ENCODE measurements around the gene BAHD1.

The BAHD1 gene

DNA sequence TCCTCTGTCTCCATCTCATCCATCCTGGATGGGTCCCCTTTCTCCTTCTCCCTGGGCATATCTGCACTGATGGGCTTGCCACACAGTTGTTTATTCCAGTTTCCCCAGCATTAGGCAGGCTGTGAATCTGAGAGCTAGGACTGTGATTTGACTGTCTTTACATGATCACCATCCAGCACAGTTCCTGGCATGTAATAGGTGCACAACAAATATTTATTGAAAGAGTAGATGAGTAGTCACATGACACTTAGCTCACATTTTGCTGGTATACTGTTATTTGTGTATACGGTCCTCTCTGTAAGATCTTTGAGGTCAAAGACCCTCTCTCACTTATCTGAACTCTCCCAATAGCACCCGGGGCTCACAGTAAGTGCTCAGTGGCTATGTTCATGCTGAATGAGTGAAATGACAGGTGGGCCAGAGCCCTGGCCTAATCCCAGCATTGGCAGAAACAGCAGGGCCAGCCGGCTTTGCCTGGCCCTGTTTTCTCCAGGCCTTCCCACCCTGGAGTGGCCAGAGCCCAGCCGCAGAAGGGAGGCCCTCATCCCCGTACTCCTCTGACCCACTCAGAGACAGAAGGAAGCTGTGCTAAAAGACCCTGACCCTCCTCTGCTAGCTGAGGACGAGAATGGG lies 16.2 kb upstream of the BAHD1 start:
- no peak for DNase-seq (ENCODE audit: low spot score)

DNA sequence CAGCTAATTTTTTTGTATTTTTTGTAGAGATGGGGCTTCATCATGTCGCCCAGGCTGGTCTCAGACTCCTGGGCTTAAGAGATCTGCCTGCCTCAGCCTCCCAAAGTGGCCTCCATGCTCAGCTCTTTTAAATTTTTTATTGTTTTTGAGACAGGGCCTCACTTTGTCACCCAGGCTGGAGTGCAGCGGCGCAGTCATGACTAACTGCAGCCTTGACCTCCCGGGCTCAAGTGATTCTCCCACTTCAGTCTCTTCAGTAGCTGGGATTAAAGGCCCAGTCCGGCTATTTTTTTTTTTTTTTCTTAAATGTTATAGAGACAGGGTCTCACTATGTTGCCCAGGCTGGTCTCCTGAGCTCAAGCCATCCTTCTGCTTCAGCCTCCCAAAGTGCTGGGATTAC lies 15.1 kb upstream of the BAHD1 start:
- no peak for DNase-seq (ENCODE audit: low spot score)

DNA sequence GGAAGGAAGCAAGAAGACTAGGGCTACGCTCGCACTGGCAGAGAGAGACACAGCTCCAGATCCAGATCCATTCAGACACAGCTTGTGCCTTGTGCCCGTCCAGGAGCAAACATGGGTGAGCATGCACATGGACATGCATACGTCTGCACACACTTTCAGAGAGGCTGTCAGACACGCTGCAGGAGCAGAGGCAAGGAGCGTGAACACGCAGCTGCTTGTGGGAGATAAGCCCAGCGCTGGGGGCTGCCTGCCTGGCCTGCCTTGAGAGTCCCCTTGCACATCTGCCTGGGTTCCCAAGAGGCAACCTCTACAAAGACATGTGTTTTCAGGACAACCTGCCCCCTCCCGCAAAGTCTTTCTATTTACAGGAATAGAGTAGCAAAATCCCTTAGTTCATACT lies 13.6 kb upstream of the BAHD1 start:
- DNase-seq (ENCODE audit: low spot score) = no peak

DNA sequence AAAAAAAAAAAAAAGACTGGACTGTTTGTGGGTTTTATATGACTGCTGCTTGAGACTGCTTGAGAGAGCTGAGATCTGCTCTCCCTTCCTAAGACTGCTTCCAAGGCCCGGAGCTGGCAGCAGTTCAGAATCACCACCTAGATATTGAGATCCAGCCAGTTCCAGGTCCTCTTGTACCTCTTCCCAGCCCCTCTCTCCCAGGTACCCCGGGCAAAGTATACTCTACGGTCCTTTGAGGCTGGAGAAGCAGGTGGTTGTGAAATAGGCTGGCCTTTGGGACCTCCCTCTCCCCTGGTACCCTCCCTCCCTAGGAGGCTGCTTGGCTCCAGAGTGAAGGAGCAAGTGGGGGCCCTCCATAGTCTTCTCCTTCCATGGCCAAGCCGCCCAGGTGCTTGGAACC lies 12.6 kb upstream of the BAHD1 start:
- no peak for DNase-seq (ENCODE audit: low spot score)

DNA sequence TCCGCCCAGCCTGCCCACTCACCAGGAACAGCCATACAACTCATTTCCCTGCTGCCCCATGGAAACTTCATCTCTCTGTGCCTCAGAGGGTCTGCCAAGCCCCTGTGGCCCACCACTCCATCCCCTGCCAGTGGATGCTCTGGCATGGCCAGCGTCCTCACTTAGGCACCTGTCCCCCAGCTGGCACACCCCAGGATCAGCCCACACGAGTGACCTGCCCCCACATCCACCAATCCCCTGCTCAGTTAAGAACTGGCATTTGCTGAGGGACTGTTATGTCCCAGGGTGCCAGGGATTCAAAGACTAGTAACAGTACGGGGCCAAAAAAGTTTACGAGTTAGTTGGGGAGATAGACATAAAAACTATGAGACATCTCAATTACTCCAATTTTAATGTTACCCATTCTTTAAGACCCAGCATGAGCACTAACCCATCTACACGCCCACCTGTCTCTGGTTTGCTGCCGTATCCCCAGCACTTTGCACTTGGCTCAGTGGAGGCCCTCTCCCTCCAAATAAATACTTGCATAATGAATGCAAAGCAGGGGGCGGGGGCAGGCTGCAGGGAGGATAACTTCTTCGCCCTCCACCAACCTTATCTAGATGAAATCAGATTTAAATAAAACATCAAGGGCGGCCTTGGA lies 11.6 kb upstream of the BAHD1 start:
- no peak for DNase-seq (ENCODE audit: low spot score)

DNA sequence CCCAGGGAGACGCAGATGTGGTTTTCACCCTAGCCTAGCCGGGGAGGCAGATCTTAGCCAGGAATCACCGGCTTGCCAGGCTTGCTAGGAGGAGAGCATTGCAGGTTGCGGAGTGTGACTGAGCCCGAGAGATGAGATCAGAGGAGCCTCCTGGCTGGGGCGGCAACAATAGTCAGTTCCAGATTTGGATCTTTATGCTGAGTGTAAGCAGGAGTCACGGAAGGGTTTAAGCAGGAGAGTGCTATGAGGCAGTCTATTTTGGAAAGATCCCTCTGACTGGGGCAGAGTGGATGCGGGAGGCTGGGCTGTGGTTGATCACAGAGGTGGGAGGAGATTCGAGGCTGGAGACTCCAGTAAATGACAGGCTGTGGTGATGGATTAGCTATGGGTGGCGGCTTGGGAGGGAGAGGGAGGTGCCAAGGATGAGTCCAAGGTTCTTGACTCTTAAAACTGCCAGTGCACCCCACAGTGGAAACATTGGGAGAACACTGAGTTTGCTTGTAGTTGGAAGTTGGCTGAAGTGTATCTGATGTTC lies 10.4 kb upstream of the BAHD1 start:
- no peak for DNase-seq (ENCODE audit: low spot score)

DNA sequence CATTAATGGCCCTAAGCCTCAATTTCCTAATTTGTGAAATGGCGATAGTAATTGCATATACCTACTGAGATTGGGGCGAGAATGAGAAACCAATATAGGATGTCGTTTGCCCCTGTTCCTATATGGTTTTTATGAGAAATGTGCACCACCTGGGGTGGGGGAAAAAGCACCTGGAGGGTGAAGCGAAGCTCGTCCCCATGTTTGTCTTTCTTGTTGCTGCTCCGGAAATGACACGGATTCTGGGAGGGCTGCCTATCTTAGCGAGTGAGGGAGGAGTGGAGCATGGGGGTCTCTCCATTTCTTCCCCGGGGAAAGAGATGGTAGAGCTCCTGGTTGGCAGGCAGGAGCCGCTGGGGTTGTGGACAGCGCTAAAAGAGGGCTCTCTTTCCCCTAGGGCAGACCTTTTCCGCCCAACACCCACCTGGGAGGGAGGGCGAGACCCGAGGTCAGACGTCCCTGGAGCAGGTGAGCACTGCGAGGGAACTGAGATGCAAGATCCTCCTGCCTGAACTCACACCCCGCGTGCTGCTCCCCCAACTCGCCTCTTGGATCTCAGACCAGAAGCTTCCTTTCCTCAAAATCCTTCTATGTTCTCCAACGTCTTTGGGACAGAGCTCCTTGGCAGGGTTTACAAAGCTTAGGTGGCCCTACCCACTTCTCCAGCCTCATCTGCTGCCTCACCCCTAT lies 5.6 kb upstream of the BAHD1 start:
- no peak for DNase-seq (ENCODE audit: low spot score)

DNA sequence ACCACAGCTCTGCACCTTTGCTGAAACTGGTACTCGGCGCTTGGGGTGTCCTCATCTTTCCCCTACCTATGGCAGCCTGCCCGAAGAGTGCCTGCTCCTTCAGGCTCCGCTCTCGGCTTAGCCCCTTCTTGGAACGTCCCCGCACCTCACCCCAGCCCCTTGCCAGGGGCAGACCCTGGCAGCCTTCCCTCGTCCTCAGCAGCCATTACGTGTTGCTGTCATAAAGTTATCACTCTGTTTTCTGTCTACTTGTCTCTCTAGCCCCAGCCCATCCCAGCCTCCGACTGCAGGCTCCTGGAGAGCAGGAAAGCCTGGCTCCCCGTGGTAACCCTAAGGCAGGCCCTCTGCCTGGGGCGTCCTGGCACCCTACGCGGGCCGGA lies 5.1 kb upstream of the BAHD1 start:
- DNase-seq (ENCODE audit: low spot score) = no peak

DNA sequence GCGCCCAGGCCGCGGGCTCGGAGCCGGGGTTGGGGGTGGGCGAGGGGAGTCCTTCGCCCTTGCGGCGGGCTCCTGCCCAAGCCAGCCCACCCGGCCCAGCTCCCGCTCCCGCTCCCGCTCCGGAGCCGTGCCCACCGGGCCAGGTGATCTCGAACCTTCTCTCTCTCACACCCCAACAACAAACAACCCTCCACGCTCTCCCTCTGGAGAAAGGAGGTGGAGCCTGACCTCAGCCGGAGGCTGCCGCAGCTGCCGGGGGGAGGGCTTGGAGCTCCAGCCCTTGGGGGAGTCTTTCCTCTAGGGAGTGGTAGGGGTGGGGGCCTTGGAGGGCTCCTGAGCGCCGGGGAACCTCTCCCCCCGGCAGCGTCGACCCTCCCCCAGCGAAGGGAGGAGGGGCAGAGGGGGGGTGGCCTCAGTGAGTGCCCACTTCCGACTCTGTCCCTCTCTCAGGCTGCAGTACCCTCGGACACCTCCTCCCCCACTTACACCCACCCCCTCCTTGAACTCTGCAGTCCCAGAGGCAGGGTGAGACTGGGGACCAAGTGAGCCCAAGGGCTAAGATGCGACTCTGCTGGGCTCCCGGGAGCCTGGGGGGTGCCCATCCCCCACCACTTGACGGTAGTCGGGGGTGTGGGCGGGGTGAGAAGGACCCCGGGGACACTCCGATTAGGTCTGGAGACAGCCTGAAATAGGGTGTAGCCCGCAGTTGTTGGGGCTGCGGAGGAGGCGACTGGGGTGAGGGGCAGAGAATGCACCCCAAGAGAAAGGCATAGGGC lies 4.4 kb upstream of the BAHD1 start:
- no peak for DNase-seq (ENCODE audit: low spot score)

DNA sequence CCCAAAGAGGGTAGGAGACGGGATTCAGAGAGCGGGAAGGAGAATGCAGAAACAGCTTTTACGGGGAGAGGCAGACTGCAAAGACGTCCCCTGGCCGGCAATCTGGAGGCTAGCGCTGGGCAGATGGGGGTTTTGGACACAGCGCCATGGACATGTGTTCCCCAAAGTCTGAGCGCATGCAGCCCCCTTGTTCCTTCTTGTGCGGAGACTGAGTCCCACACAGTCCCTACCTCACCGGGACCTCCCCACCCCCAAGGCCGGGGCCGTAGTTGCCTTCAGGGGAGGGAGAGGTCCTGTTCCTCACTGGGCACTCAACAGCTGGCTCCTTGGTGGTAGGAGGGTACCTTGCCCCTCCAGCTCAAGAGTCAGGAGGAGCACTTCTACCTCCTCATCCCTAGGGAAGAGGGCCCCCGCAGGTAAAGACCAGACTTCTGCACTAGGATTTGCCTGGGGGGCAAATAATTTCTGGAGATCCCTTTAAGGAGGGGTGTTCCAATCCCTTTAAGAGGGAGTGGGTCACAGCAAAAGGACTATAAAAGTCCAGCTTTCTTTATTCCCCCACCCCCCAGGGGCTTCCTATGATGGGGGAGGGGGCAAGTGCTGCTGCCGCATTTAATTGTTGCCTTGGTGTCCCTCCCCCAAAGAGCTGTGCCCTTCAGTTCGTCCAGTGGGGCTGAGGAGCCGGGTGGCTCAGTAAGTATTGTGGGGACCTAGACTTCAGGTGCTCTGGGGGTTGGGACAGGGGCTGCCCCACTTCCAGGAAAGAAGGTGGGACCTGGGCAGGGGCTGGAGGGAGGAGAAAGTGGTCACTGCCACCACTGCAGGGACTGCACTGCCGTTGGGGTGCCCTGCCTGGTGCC lies 3.6 kb upstream of the BAHD1 start:
- DNase-seq (ENCODE audit: low spot score) = peak; percentile 60

DNA sequence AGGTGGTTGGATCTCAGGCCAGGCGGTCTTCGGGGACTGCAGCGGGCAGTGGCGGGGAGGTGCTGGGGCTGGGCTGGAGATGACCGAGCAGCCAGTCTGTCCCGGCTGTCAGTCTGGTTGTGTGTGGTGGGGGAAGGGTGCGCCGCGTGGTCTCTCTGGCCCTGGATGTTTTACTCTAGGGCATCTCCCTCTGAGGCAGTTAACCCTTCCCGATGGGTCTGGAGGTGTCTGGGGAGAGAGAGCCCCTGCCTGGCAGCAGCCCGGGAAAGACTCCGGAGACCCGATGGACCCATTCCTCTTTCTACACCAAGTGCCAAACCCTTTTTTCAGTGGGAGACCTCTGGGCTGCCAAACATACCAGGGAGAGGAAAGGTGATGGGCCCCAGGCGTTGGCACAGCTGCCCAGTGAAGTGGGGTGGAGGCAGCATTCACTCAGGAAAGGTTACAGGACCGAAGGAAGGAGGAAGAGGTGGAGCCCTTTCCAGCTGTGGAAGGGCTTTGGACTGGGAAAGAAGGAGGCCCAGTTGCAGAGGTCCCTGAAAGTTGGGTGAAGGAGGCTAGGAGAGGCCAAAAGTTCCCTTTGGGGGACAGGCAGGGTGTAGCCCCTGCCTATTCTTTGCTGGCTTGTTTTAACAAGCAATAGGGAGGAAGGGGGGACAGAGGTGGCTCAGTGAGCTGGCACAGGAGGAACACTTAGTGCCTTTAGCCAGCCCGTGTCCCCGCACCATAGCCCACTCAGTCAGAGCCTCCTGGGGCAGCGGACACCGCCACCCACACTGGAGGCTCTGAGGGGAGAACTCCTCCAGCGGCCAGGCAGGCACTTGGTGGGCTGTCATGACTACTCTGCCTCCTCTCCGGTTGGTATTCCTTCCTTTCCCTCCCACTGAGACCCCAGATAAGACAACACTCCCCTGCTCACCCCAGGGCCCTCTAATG lies 2.7 kb upstream of the BAHD1 start:
- peak; percentile 47 for DNase-seq (ENCODE audit: low spot score)

DNA sequence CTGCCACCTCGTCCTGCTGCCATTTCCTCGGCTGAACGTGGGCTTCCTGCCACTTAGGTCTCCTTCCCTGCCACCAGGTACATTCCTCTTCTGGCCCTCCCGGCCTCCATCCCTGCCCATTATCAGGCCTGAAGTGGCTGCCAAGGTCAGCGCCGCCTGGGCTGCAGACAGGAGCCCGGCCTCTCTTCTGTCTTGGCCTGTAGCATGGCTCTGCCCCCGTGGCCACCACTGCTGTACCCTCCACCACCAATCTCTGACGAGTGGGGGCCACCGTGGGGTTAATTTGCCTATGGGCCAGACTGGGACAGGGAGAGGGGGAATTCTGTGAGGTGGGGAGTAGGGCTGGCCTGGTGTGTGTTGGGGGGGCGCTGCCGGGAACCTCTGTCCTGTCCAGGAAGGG lies 2.0 kb upstream of the BAHD1 start:
- DNase-seq (ENCODE audit: low spot score) = no peak

DNA sequence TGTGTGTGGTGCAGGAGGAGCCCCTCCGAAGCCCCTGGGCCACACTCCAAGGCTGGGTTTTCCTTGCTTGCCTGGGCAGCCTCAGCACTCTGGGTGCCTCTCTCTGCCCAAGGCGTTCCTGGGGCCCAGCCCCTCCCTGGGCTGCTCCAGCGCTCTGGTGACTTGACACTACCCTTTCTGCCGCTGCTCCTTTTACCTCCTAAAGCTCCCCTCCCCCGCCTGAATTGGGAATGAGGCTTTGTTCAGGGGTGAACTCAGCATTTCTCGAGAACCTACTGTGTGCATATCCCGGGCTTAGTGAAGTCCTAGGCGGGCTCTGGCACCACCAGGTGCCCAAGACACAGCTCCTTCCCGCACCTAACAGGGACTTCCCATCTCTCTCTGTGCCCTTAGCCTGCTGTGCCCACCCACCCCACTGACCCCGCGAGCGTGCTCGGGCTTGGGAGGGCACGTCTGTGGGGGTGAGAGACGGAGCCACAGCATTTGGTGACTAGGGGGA lies 1.2 kb upstream of the BAHD1 start:
- peak; percentile 51 for DNase-seq (ENCODE audit: low spot score)

DNA sequence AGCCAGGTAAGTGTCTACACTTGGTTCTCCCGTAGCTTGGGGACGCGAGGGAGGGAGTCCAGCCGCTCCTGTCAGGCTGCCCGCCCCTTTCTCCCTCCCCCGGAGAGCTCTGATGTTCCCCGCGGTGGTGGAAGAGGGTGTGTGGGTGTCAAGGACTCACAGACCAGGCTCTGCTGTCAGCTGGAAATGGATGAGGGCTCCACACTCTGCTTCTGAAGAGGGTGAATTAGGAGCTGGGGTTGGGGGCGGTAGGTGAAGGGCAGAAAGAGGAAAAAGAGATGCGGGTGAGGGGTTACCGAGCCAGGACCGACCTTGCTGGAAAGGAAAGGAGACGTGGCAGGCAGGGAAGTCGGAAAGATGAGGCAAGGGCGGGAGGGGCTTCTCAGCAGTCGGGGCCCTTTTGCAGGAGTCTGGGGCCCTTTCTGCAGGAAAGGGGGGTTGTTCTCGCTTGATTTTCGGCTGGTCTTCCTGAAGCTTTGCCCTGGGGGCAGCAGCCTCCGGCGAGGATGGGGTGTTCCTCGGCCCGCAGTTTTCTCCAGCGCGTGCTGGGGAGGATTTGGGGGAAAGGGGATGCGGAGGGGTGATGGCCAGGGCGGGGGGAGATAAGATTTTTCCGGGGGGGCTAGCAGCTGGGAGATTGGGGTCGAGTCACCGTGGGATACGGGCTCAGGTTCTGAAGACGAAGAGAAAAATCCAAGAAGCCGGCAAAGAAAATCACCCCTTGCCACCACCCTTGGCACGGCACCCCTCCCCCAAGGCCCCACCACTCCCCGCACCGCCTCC lies 602 bp upstream of the BAHD1 start:
- peak; percentile 47 for DNase-seq (ENCODE audit: low spot score)

DNA sequence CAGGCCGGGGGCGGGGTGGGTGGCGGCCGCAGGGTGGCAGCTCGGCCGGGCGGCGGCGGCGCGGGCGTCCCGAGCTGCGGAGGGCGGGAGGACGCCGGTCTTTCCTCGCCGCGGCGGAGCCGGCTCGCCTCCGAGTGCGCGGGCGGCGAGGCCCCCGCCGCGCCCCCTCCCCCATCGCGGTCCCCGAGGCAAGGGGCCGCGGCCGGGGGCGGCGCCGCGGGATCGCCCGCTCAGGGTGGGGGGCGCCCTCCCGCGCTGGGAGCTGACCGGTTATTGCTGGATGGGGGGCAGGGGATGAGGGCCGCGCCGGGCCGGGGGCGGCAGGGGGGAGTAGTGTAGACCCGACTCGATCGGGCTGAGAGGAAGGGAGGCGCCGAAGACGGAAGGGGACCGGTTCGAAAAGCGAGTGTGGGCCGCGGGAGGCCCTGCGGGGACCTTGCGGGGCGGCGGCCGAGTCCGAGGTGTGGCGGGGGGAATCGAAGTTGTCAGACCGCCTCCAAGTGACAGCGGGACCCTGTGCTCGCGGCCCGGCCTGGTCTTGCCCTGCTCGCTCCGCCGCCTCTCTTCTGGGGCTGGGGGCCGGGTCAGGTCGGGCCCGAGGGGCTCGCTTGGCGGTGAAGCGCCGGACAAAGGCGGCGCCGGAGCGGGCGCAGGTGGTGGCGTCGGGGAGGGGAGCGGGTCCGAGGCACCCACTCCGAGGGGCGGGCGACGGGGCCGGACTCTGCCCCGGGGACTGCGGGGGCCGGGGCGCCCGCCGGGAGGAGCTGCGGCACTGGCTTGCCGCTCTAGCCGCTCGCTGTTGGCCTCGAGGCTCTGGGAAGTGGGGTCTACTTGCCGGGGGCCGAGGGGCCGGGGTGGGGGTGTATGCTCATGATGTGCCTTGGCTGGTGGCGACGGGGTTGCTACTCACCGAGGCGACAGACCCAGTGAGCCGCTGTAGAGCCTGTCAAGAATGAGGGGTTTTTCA lies 1.1 kb downstream of the BAHD1 start:
- DNase-seq (ENCODE audit: low spot score) = no peak

DNA sequence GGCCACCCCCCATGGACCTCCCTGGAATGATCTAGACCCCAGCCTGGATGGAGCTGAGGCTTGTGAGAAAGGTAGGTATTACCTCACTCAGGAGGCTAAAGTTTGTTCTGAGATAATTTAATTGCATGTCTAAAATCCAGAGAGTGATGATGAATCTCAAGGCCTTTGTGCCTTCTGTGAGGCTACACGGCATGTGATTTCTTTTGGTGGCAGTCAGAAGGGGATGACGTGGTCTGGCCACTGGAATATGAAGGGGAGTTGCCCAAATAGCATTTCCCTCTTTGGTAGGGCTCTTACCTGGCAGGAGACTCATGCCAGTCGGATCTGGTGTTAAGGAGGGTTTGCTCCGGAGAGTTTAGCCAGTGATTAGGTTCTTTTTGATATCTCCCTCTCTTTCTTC lies 2.5 kb downstream of the BAHD1 start:
- DNase-seq (ENCODE audit: low spot score) = no peak

DNA sequence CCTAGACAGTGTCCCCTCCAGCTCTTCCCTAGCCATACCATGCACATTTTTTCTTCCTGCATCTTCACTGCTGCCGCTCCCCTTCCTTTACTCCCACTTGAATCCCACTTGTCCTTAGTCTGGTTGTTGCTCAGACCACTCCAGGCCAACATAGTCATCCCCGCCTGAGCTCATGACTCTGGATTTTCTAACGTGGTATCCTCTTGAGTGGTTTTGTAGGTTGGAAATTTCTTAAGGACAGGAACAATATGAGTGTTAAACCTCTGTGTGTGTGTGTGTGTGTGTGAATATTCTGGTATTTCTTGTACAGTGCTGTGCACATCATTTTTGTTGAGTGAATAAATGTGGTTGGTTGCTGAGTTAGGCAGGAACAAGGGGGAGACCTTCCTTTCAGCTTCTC lies 3.1 kb downstream of the BAHD1 start:
- no peak for DNase-seq (ENCODE audit: low spot score)

DNA sequence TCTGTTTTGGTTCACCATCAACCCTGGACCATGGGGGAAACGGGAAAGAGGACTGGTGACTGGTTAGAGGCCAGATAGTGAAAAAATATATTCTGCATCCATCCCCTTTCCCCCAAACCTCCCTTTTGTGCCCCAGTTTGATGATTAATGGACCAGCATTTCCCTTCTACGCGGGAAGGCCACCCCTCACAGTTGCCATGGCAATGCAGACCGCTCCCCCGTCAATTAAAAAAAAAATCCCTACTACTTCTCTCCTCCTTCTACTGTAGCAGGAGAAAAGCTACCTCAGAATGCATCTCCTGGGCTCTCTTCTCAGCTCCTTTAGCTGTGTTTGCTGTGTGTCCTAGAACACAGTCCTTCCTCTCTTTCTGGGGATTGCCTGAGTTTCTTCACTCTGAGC lies 4.0 kb downstream of the BAHD1 start:
- no peak for DNase-seq (ENCODE audit: low spot score)
